ENCODE measurements around the gene CAB39.
"Not testable (repeated sequence)": the region's sequence is repeated elsewhere in the genome, so short reads cannot be mapped to it uniquely, and the experiment has no call there.

The CAB39 gene

GRCh38 chr2:230700447-230700846 is 12.2 kb upstream of the CAB39 start:
- TF ChIP-seq CTCF (IDR thresholded peaks at IDR 0.05; ENCODE audit: low read depth, low read length, missing control alignments): no peak
- H3K4me3 ChIP-seq (ENCODE audit: low read depth, low read length): no peak overlapping the region
- no peak for DNase-seq (ENCODE audit: low read depth)

GRCh38 chr2:230701308-230701707 is 11.3 kb upstream of the CAB39 start:
- DNase-seq (ENCODE audit: low read depth): no peak
- H3K4me3 ChIP-seq (ENCODE audit: low read depth, low read length): no peak overlapping the region
- TF ChIP-seq CTCF (IDR thresholded peaks at IDR 0.05; ENCODE audit: low read depth, low read length, missing control alignments): no peak

- DNase-seq (ENCODE audit: low read depth); H3K4me3 ChIP-seq (ENCODE audit: low read depth, low read length): not testable (repeated sequence)
These were observed 10.2 kb upstream of the CAB39 start for GRCh38 chr2:230702457-230702856.

- no peak overlapping the region for H3K4me3 ChIP-seq (ENCODE audit: low read depth, low read length)
- no peak for DNase-seq (ENCODE audit: low read depth)
- no peak for TF ChIP-seq CTCF (IDR thresholded peaks at IDR 0.05; ENCODE audit: low read depth, low read length, missing control alignments)
These were observed 9.1 kb upstream of the CAB39 start for GRCh38 chr2:230703514-230703913.

- H3K4me3 ChIP-seq (ENCODE audit: low read depth, low read length): no peak overlapping the region
- DNase-seq (ENCODE audit: low read depth): no peak
- no peak for TF ChIP-seq CTCF (IDR thresholded peaks at IDR 0.05; ENCODE audit: low read depth, low read length, missing control alignments)
These were observed 6.6 kb upstream of the CAB39 start for GRCh38 chr2:230706053-230706521.

GRCh38 chr2:230706966-230707365 is 5.7 kb upstream of the CAB39 start:
- no peak for TF ChIP-seq CTCF (IDR thresholded peaks at IDR 0.05; ENCODE audit: low read depth, low read length, missing control alignments)
- H3K4me3 ChIP-seq (ENCODE audit: low read depth, low read length): no peak overlapping the region
- no peak for DNase-seq (ENCODE audit: low read depth)

- no peak for DNase-seq (ENCODE audit: low read depth)
- no peak for TF ChIP-seq CTCF (IDR thresholded peaks at IDR 0.05; ENCODE audit: low read depth, low read length, missing control alignments)
- no peak overlapping the region for H3K4me3 ChIP-seq (ENCODE audit: low read depth, low read length)
These were observed 4.4 kb upstream of the CAB39 start for GRCh38 chr2:230708204-230708603.

GRCh38 chr2:230711224-230711623 is 1.4 kb upstream of the CAB39 start:
- no peak overlapping the region for H3K4me3 ChIP-seq (ENCODE audit: low read depth, low read length)

More at GRCh38 chr2:230711224-230711623, 1.4 kb upstream of the CAB39 start:
- DNase-seq (ENCODE audit: low read depth): no peak
- no peak for TF ChIP-seq CTCF (IDR thresholded peaks at IDR 0.05; ENCODE audit: low read depth, low read length, missing control alignments)

Measured in GM12864 (cell line).